ENCODE measurements around the gene DNAJB5. TPM values are rescaled to one million over a fixed set of nuclear protein-coding genes. Genes with fewer than 3 reads are reported as not detected.

DNAJB5 gene
- total RNA-seq, 2 donors from 2014 or later, result 51.0 to 61.5 TPM

GRCh38 chr9:34962546-34962945 lies 27.0 kb upstream of the DNAJB5 start:
- Histone ChIP-seq H3K4me1 (ENCODE audit: control insufficient read depth in 1 of 2, low read depth in 2 of 2) (peaks cover 3 to 8% of the 10 kb centered on the region in 2 donors), H3K27ac (no peak overlapping the region), H3K9me3 (no peaks in the 10 kb centered on the region), H3K27me3 (replicated peaks; ENCODE audit: insufficient read depth) (no peaks in the 10 kb centered on the region), H3K4me3 (no peak overlapping the region), H3K36me3 (no peaks in the 10 kb centered on the region)
- DNase-seq (ENCODE audit: low spot score) (no peak), ATAC-seq (ENCODE audit: insufficient number of reproducible peaks, low FRiP score, low read depth) (no peak)
- no peak for TF ChIP-seq CTCF (IDR thresholded peaks at IDR 0.05)

DNA sequence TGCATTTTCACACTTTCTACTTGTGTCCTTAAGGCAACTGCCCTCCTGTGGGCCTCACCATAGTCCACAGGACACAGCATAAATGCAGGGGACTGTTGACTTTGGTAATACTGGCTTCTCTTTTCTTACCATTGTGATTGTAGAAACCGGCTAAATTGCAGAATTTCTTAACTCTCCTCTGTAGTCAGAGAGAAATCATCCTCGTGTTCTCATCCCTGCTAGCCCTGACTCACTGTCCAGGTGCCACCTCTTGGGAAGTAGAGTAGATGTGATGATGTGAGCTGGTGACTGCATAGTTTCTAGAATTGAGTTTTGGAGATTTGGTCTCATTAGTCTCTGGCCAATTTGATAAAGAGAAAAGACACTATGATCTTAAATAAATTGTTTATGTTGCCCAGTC lies 26.0 kb upstream of the DNAJB5 start:
- no peak for ATAC-seq (ENCODE audit: insufficient number of reproducible peaks, low FRiP score, low read depth)
- no peaks in the 10 kb centered on the region for H3K27me3 ChIP-seq (replicated peaks; ENCODE audit: insufficient read depth)
- no peak overlapping the region for H3K4me3 ChIP-seq
- no peak for DNase-seq (ENCODE audit: low spot score)
- H3K9me3 ChIP-seq, result no peaks in the 10 kb centered on the region
- H3K27ac ChIP-seq, result no peak overlapping the region
- no peak for TF ChIP-seq CTCF (IDR thresholded peaks at IDR 0.05)
- peaks cover 0 to 1% of the 10 kb centered on the region in 2 donors for H3K4me1 ChIP-seq (ENCODE audit: control insufficient read depth in 1 of 2, low read depth in 2 of 2)
- no peaks in the 10 kb centered on the region for H3K36me3 ChIP-seq

DNA sequence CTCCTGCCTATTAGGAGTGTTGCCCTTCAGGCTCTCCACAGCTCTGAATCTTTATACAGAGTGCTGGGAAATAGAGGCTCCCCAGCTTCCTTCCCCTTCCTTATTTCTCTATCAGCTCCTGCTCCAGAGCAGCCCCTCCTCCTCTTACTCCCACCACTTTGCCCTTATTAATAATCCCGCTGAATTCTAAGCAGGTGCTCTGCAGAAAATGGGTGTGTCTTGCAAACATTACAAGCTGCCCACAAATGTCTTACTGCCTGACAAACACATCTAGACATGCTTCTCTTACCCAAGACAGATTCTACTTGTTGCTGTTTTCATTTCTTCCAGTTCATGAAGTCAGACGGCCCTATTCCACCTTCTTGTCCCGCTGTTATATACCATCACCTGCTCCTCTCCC lies 25.1 kb upstream of the DNAJB5 start:
- no peak for TF ChIP-seq CTCF (IDR thresholded peaks at IDR 0.05)
- no peaks in the 10 kb centered on the region for H3K27me3 ChIP-seq (replicated peaks; ENCODE audit: insufficient read depth)

DNA sequence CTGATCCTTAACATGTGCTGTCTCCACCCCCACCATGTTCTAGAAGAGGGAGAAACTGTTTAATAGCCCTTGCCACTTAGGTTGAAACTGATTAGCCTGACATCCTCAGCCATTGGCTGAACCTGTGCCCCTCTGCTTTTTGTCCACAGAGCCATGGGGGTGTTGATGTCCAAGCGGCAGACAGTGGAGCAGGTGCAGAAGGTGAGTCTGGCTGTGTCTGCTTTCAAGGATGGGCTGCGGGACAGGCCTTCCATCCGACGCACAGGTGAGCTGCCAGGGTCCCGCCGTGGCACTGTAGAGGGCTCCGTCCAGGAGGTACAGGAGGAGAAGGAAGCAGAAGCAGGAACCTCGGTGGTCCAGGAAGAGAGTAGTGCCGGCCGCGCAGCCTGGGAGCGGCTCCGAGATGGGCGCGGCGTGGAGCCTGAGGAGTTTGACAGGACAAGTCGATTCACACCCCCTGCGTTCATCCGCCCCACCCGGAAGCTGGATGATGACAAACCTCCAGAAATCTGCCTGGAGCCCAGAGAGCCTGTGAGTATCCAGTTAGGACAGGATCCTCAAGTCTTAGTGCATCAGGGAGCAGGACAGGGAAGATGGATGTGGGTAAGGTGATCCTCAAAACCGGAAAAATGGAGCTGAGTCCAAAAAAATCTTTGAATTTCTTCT lies 18.3 kb upstream of the DNAJB5 start:
- Histone ChIP-seq H3K4me3 (no peak overlapping the region), H3K4me1 (ENCODE audit: control insufficient read depth in 1 of 2, low read depth in 2 of 2) (no peaks in the 10 kb centered on the region), H3K9me3 (no peaks in the 10 kb centered on the region), H3K36me3 (no peaks in the 10 kb centered on the region), H3K27me3 (replicated peaks; ENCODE audit: insufficient read depth) (no peaks in the 10 kb centered on the region), H3K27ac (no peak overlapping the region)
- TF ChIP-seq CTCF (IDR thresholded peaks at IDR 0.05), result no peak
- no peak for ATAC-seq (ENCODE audit: insufficient number of reproducible peaks, low FRiP score, low read depth)
- no peak for DNase-seq (ENCODE audit: low spot score)

More for the DNA sequence above, 25.1 kb upstream of the DNAJB5 start:
- no peaks in the 10 kb centered on the region for H3K36me3 ChIP-seq
- H3K4me3 ChIP-seq, result no peak overlapping the region
- H3K27ac ChIP-seq, result no peak overlapping the region
- no peaks in the 10 kb centered on the region for H3K9me3 ChIP-seq
- no peaks in the 10 kb centered on the region for H3K4me1 ChIP-seq (ENCODE audit: control insufficient read depth in 1 of 2, low read depth in 2 of 2)
- DNase-seq (ENCODE audit: low spot score) (no peak), ATAC-seq (ENCODE audit: insufficient number of reproducible peaks, low FRiP score, low read depth) (no peak)

- no peak for ATAC-seq (ENCODE audit: insufficient number of reproducible peaks, low FRiP score, low read depth)
- no peak for DNase-seq (ENCODE audit: low spot score)
- no peaks in the 10 kb centered on the region for H3K9me3 ChIP-seq
- no peak overlapping the region for H3K4me3 ChIP-seq
- H3K36me3 ChIP-seq, result no peaks in the 10 kb centered on the region
- H3K4me1 ChIP-seq (ENCODE audit: control insufficient read depth in 1 of 2, low read depth in 2 of 2), result no peaks in the 10 kb centered on the region
- no peaks in the 10 kb centered on the region for H3K27me3 ChIP-seq (replicated peaks; ENCODE audit: insufficient read depth)
- no peak for TF ChIP-seq CTCF (IDR thresholded peaks at IDR 0.05)
- H3K27ac ChIP-seq, result no peak overlapping the region
Measured at GRCh38 chr9:34974664-34975063, 14.9 kb upstream of the DNAJB5 start.
